HG03108 (cell line): ENCODE measurements around the gene ZNF320.
"Not testable (repeated sequence)": the region's sequence is repeated elsewhere in the genome, so short reads cannot be mapped to it uniquely, and the experiment has no call there.

Experiments
- ATAC-seq: cut with Tn5 transposase; IDR thresholded peaks from one replicate; pipeline ENCODE4 v1.9.1; 2021; ENCODE audit warnings: moderate library complexity; ENCODE audit not compliant: unreplicated experiment

The ZNF320 gene

DNA sequence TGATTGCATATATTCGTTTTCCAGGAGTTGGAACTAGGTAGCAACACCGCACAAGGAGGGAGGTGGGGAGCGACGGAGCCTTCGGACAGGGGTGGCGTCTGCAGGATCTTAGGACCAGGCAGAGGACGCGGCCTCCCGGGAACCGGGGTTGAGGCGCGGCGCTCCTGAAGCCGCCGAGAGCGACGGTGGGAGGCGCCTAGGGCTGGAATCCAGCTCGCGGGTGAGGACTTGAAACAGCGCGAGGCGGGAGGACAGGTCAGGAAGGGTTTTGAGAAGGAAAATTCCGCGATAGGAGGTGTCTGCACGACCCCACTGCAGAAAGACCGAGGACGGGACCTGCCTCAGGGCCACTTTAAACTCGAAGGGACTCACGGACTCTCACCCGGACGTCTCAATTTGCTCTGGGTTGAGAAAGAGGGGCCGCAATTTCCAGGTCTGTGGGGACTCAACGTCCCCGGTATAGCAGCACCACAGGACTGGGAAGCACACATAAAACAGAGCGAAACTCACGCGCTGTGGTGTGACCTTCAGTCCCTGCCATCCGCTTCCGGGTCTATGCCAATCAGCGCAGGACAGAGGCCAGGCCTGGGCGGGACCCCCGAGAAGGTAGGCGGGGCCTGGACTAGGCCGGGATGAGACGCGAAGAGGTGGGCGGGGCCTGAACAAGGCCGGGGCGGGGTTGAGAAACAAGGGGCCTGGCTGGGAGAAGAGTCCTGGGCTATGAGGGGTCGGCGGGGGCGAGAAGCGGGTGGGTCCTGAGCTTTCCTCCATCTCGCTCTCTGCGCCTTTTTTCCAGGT lies at the start of gene ZNF320:
ZNF320 (minus strand) TSS at position 498 of the 798 bp plus-strand sequence. CDS start 7,380 bp downstream, outside the sequence.
- ATAC-seq: peak; percentile 98

- ATAC-seq: no peak
These were observed 49.2 kb upstream of the ZNF320 start for GRCh38 chr19:52946322-52947310.

- no peak for ATAC-seq
These were observed 48.4 kb upstream of the ZNF320 start for GRCh38 chr19:52945652-52946321.

DNA sequence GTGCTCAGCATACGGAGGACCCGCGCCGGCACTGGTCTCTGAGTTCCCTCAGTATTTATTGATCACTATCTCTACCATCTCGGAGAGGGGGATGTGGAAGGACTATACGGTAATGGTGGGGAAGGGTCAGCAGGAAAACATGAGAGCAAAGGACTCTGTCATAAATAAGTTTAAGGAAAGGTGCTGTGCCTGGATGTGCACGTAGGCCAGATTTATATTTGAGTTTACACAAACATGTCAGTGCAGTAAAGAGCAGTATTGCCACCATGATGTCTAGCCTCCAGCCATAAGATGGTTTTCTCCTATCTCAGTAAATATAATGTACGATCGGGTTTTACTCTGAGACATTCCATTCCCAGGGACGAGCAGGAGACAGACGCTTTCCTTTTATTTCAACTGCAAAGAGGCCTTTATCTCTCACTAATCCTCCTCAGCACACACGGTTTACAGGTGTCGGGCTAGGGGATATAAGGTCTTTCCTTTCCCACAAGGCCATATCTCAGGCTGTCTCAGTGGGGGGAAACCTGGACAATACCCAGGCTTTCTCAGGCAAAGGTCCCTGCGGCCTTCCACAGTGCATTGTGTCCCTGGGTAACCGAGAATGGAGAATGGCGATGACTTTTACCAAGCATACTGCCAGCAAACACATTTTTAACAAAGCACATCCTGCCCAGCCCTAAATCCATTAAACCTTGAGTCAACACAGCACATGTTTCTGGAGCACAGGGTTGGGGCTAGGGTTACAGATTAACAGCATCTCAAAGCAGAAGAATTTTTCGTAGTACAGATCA lies 47.5 kb upstream of the ZNF320 start:
- not testable (repeated sequence) for ATAC-seq

DNA sequence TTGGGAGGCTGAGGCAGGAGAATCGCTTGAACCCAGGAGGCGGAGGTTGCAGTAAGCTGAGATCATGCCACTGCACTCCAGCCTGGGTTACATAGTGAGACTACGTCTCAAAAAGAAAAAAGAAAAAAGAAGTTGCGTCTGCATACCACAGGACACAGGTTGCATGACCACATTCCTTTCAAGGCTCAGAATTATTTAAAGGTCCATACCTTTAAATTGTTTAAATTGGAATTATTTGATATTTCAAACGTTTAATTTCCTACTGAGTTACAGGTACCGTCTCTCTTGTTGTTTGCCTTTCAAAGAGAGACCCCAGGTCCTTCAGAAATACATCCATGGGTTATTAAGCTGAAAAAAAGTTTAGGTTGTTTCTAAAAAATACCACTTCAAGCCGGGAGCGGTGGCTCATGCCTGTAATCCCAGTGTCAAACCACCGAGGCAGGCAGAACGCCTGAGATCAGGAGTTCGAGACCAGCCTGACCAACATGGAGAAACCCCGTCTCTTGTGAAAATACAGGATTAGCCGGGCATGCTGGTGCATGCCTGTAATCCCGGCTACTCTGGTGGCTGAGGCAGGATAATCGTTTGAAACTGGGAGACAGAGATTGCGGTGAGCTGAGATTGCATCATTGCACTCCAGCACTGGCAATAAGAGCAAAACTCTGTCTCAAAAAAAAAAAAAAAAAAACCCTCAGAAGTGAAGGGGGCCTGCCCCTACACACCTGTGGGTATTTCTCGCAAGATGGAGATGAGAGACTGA lies 46.6 kb upstream of the ZNF320 start:
- ATAC-seq: no peak

DNA sequence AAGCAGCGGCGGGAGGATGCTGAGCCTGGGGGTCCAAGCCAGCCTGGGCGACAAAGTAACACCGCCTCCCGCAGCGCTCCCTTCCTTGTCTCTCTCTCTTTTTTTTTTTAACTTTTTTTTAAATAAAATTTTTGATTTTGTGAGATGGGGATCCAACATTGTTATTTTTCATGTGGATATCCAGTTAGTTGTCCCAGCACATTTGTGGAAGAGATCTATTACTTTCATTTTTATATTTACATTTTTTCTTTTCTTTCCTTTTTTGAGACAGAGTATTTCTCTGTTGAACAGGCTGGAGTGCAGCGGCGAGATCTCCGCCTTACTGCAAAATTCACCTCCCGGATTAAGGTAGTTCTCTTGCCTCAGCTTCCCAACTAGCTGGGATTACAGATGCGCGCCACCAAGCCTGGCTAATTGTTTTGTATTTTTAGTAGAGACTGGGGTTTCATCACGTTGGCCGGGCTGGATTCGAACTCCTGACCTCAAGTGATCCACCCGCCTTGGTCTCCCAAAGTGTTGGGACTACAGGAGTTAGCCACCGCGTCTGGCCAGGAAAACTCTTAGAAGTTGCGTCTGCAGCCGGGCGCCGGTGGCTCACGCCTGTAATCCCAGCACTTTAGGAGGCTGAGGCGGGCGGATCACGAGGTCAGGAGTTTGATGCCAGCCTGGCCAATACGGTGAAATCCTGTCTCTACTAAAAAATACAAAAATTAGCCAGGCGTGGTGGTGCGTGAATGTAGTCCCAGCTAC lies 45.9 kb upstream of the ZNF320 start:
- ATAC-seq: no peak

- ATAC-seq: peak; percentile 96
These were observed 45.1 kb upstream of the ZNF320 start for GRCh38 chr19:52942386-52943133.

DNA sequence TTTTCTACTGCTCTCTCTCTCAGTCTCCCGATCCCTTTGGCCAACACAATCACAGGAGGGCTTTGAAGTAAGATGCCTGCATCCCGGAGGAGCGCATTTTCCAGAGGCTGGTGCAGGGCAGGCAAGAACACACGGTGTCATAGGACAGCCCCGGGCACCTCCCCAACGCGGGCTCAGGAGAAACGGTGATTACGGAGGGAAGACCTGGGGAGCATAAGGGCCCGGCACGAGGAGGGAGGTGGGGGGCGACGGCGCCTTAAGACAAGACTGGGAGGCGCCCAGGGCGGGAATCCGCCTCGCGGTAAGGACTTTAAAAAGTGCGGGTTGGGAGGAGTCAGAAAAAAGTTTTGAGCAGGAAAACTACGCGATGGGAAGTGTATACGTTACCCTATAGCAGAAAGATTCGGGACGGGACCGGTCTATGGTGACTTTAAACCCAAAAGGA lies 44.5 kb upstream of the ZNF320 start:
- ATAC-seq: peak; percentile 23

GRCh38 chr19:52941523-52941922 lies 44.1 kb upstream of the ZNF320 start:
- not testable (repeated sequence) for ATAC-seq

DNA sequence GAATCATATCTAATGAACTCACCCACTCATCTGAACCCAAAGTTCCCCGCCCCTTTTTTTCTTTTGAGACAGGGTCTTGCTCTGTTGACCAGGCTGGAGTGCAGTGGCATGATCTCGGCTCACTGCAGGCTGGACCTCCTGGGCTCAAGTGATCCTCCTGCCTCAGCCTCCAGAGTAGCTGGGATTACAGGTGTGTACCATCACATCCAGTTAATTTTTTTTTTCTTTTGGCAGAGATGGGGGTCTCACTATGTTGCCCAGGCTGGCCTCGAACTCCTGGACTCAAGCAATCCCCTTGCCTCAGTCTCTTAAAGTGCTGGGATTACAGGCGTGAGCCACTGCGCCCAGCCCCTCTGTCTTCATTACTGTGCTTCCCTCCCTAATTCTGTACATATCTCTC lies 43.5 kb upstream of the ZNF320 start:
- ATAC-seq: not testable (repeated sequence)

GRCh38 chr19:52938761-52939160 lies 41.3 kb upstream of the ZNF320 start:
- ATAC-seq: no peak

DNA sequence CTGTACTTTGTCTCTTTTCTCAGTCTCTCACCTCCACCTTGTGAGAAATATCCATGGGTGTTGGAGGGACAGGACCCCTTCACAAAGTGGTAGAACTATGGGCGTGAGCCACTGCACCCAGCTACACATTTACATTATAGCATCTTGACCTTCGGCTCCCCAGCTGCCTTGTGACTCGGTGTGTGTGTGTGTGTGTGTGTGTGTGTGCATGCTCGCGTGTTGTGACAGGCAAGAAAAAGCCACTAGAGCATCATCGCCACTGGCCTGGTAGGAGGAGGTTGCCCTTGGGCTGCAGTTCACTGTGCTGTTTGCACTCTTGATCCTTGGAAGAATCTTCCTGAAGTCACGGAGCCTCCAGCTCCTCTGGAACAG lies 39.5 kb upstream of the ZNF320 start:
- ATAC-seq: no peak

DNA sequence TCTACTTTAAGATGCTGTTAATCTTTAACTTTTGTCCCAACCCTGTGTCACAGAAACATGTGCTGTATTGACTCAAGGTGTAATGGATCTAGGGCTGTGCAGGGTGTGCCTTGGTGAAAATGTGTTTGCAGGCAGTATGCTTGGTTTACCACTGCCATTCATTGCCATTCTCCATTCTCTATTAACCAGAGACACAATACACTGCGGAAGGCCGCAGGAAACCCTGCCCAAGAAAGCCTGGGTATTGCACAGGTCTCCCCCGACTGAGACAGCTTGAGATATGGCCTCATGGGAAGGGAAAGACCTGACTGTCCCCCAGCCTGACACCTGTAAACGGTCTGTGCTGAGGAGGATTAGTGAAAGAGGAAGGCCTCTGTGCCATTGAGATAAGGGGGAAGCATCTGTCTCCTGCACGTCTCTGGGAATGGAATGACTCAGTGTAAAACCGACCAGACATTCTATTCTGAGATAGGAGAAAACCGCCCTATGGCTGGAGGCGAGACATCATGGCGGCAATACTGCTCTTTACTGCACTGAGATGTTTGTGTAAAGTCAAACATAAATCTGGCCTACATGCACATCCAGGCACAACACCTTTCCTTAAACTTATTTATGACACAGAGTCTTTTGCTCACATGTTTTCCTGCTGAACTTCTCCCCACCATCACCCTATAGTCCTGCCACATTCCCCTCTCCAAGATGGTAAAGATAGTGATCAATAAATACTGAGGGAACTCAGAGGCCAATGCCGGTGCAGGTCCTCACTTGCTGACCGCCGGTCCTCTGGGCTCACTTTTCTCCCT lies 38.9 kb upstream of the ZNF320 start:
- no peak for ATAC-seq

- no peak for ATAC-seq
These were observed 38.0 kb upstream of the ZNF320 start for GRCh38 chr19:52935434-52935833.

- not testable (repeated sequence) for ATAC-seq
These were observed 27.2 kb upstream of the ZNF320 start for GRCh38 chr19:52924641-52925040.

- no peak for ATAC-seq
These were observed 26.6 kb upstream of the ZNF320 start for GRCh38 chr19:52923778-52924593.
